Aorta (tissue), 4 donors: ENCODE results near the gene PABPN1. TPM values are rescaled to one million over a fixed set of nuclear protein-coding genes. Genes with fewer than 3 reads are reported as not detected.

Experiments used
- polyA plus RNA-seq, 2 donors: library from polyadenylated mRNA; stranded (reverse); fragments of 200-250 nt; gene quantifications; one replicate each; pipeline ENCODE4 v1.2.3, GENCODE V29; 2013
- total RNA-seq, 2 donors: library from RNA; stranded (reverse); fragmentation: NEBNext Ultra II Directional; extraction: Animal tissue kit (Norgen Biotek cat#: 25700); gene quantifications; one replicate each; pipeline ENCODE4 v1.2.1, GENCODE V29; 2021
- donor health status: healthy with polysubstance abuse.
- donor health status: Bipolar disorder and iron deficiency.
- donor health status: DM: no; HTN: no; CAD: no.
- donor health status: DM: yes; HTN: yes; CAD: no.

PABPN1 gene
- total and polyA plus RNA-seq, 4 donors: 57.0 to 226 (median 123) TPM

Other genes starting within 250 kb of the PABPN1 start
- gene ACIN1, start 226.3 kb upstream of the PABPN1 start, total RNA-seq: 100 to 1,000 TPM; 134 to 183 TPM
- 100 to 1,000 TPM in 1 of 2 donors, 10 to 100 TPM in 1; 34.1 to 147 TPM for gene ACIN1, start 226.3 kb upstream of the PABPN1 start, polyA plus RNA-seq
- 10 to 100 TPM; 37.6 to 41.4 TPM for gene C14orf119, start 226.0 kb upstream of the PABPN1 start, total RNA-seq
- 10 to 100 TPM; 27.8 to 32.2 TPM for gene C14orf119, start 226.0 kb upstream of the PABPN1 start, polyA plus RNA-seq
- under 1 TPM in 1 of 2 donors, not detected in 1; 0.18 TPM for gene CIROP, start 216.5 kb upstream of the PABPN1 start, total RNA-seq
- gene CIROP, start 216.5 kb upstream of the PABPN1 start, polyA plus RNA-seq: not detected
- under 1 TPM; 0.29 to 0.33 TPM for gene CEBPE, start 202.2 kb upstream of the PABPN1 start, total RNA-seq
- gene CEBPE, start 202.2 kb upstream of the PABPN1 start, polyA plus RNA-seq: under 1 TPM in 1 of 2 donors, not detected in 1; 0.13 TPM
- gene SLC7A8, start 137.8 kb upstream of the PABPN1 start, total RNA-seq: 10 to 100 TPM; 20.0 to 31.4 TPM
- gene SLC7A8, start 137.8 kb upstream of the PABPN1 start, polyA plus RNA-seq: 10 to 100 TPM in 1 of 2 donors, 1 to 10 TPM in 1; 8.9 to 11.0 TPM
- gene RNF212B, start 83.5 kb upstream of the PABPN1 start, total RNA-seq: not detected
- not detected for gene RNF212B, start 83.5 kb upstream of the PABPN1 start, polyA plus RNA-seq
- 10 to 100 TPM in 1 of 2 donors, 1 to 10 TPM in 1; 5.8 to 10.6 TPM for gene HOMEZ, start 35.3 kb upstream of the PABPN1 start, total RNA-seq
- 1 to 10 TPM; 1.9 to 2.9 TPM for gene HOMEZ, start 35.3 kb upstream of the PABPN1 start, polyA plus RNA-seq
- 10 to 100 TPM in 1 of 2 donors, 1 to 10 TPM in 1; 9.3 to 13.8 TPM for gene PPP1R3E, start 18.6 kb upstream of the PABPN1 start, total RNA-seq
- 10 to 100 TPM in 1 of 2 donors, 1 to 10 TPM in 1; 4.9 to 13.3 TPM for gene PPP1R3E, start 18.6 kb upstream of the PABPN1 start, polyA plus RNA-seq
- 10 to 100 TPM; 68.6 to 70.7 TPM for gene BCL2L2, start 14.6 kb upstream of the PABPN1 start, total RNA-seq
- gene BCL2L2, start 14.6 kb upstream of the PABPN1 start, polyA plus RNA-seq: 100 to 1,000 TPM in 1 of 2 donors, 10 to 100 TPM in 1; 66.1 to 114 TPM
- gene SLC22A17, start 31.4 kb downstream of the PABPN1 start, total RNA-seq: 10 to 100 TPM; 25.8 to 47.8 TPM
- 10 to 100 TPM in 1 of 2 donors, 1 to 10 TPM in 1; 7.5 to 85.8 TPM for gene SLC22A17, start 31.4 kb downstream of the PABPN1 start, polyA plus RNA-seq
- 10 to 100 TPM; 19.7 to 24.5 TPM for gene EFS, start 43.7 kb downstream of the PABPN1 start, total RNA-seq
- 10 to 100 TPM in 1 of 2 donors, 1 to 10 TPM in 1; 5.5 to 36.7 TPM for gene EFS, start 43.7 kb downstream of the PABPN1 start, polyA plus RNA-seq
- not detected for gene IL25, start 51.4 kb downstream of the PABPN1 start, total RNA-seq
- not detected for gene IL25, start 51.4 kb downstream of the PABPN1 start, polyA plus RNA-seq
- 1 to 10 TPM in 1 of 2 donors, not detected in 1; 4.1 TPM for gene CMTM5, start 55.6 kb downstream of the PABPN1 start, total RNA-seq
- 1 to 10 TPM in 1 of 2 donors, under 1 TPM in 1; 0.50 to 1.5 TPM for gene CMTM5, start 55.6 kb downstream of the PABPN1 start, polyA plus RNA-seq
- not detected for gene MYH6, start 86.8 kb downstream of the PABPN1 start, total RNA-seq
- gene MYH6, start 86.8 kb downstream of the PABPN1 start, polyA plus RNA-seq: 10 to 100 TPM in 1 of 2 donors, under 1 TPM in 1; 0.67 to 11.5 TPM
- gene MYH7, start 114.2 kb downstream of the PABPN1 start, total RNA-seq: not detected
- 1 to 10 TPM in 1 of 2 donors, under 1 TPM in 1; 0.33 to 1.6 TPM for gene MYH7, start 114.2 kb downstream of the PABPN1 start, polyA plus RNA-seq
- 10 to 100 TPM; 30.8 to 34.5 TPM for gene NGDN, start 148.2 kb downstream of the PABPN1 start, total RNA-seq
- 10 to 100 TPM; 36.6 to 41.7 TPM for gene NGDN, start 148.2 kb downstream of the PABPN1 start, polyA plus RNA-seq
- gene ZFHX2, start 230.3 kb downstream of the PABPN1 start, total RNA-seq: 1 to 10 TPM; 1.5 to 4.0 TPM
- gene ZFHX2, start 230.3 kb downstream of the PABPN1 start, polyA plus RNA-seq: 1 to 10 TPM in 1 of 2 donors, under 1 TPM in 1; 0.13 to 2.1 TPM
- 10 to 100 TPM; 13.0 to 13.7 TPM for gene THTPA, start 234.8 kb downstream of the PABPN1 start, total RNA-seq
- 10 to 100 TPM; 14.0 to 24.0 TPM for gene THTPA, start 234.8 kb downstream of the PABPN1 start, polyA plus RNA-seq
- 10 to 100 TPM; 36.9 to 78.6 TPM for gene AP1G2, start 246.3 kb downstream of the PABPN1 start, total RNA-seq
- 10 to 100 TPM; 17.5 to 75.7 TPM for gene AP1G2, start 246.3 kb downstream of the PABPN1 start, polyA plus RNA-seq